GM12874 (cell line): ENCODE measurements around the gene OVCA2.

Experiments
- TF ChIP-seq, protein P1 (sequence below): IDR thresholded peaks from 2 replicates; pipeline ENCODE4 v1.5.1; 2011; ENCODE audit warnings: low read depth, mild to moderate bottlenecking, control low read depth, low read length, moderate library complexity; ENCODE audit not compliant: insufficient read depth

OVCA2 gene

DNA sequence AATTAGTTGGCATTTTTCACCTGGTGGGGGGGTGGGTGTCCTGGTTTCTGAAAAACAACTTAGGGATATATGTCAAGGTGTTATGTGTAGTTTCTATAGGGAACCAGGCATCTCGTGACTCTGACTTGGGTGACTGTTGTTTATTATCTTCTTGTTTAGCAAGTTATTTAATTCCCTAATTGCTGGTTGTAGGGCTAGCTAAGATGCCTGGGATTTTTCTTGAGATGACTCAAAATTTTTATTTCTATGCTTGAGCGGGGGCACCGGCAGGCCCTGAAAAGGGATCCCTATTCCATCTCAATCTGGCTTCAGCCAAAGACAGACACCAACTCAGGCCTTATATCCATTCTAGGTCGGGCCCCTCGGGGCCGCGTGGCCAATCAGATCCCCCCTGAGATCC lies 8.7 kb upstream of the OVCA2 start:
- TF ChIP-seq, protein P1, sequence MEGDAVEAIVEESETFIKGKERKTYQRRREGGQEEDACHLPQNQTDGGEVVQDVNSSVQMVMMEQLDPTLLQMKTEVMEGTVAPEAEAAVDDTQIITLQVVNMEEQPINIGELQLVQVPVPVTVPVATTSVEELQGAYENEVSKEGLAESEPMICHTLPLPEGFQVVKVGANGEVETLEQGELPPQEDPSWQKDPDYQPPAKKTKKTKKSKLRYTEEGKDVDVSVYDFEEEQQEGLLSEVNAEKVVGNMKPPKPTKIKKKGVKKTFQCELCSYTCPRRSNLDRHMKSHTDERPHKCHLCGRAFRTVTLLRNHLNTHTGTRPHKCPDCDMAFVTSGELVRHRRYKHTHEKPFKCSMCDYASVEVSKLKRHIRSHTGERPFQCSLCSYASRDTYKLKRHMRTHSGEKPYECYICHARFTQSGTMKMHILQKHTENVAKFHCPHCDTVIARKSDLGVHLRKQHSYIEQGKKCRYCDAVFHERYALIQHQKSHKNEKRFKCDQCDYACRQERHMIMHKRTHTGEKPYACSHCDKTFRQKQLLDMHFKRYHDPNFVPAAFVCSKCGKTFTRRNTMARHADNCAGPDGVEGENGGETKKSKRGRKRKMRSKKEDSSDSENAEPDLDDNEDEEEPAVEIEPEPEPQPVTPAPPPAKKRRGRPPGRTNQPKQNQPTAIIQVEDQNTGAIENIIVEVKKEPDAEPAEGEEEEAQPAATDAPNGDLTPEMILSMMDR, result no peak

DNA sequence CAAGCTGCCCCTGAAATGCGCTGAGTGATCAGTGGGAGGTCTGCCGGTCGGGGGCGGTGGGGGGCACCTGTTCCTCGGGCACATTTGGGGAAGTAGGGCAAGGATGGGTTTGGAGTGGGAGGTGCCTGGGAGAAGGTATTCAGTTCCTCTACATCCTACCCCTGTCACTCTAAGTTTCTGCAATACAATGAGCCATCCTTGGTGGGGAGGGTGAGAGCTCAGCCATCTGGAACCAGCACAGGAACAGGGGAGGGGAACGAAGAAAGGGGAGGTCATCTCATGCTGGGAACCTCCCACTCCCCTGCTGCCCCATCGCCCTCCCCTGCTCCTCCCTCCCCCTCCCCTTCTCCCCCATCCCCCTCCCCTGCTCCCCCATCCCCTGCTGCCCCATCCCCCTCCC lies 7.7 kb upstream of the OVCA2 start:
- TF ChIP-seq, protein P1, result no peak

DNA sequence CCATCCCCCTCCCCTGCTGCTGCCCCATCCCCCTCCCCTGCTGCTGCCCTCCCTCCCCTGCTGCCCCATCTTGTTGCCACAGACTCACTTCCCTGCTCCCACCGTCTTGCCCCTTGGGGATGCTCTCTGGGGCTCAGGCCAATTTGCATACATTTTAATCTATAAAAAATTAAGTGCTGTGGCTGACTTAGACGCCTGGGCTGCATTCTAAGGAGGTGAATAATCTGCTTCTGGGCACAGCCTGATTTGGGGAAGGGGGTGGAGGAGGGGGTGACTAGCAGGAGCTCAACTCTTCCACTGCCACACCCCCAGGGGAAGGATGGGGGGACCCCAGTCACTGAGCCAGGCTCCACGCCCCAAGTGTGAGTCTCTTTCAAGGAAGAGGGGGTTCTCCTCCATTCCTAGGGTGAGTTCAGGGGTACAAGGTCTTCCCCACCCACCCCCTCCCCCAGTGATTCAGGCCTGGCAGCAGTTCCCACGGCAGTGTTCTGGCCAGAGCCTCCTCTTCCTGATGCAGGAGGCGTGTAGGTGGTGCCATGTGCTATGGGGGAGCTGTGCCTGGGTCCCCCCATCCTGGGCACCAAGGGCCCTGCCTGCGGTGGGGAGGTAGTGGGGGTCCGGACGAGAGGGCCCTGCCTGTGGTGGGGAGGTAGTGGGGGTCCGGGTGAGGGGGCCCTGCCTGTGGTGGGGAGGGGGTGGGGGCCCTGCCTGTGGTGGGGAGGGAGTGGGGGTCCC lies 6.8 kb upstream of the OVCA2 start:
- TF ChIP-seq, protein P1, result no peak

DNA sequence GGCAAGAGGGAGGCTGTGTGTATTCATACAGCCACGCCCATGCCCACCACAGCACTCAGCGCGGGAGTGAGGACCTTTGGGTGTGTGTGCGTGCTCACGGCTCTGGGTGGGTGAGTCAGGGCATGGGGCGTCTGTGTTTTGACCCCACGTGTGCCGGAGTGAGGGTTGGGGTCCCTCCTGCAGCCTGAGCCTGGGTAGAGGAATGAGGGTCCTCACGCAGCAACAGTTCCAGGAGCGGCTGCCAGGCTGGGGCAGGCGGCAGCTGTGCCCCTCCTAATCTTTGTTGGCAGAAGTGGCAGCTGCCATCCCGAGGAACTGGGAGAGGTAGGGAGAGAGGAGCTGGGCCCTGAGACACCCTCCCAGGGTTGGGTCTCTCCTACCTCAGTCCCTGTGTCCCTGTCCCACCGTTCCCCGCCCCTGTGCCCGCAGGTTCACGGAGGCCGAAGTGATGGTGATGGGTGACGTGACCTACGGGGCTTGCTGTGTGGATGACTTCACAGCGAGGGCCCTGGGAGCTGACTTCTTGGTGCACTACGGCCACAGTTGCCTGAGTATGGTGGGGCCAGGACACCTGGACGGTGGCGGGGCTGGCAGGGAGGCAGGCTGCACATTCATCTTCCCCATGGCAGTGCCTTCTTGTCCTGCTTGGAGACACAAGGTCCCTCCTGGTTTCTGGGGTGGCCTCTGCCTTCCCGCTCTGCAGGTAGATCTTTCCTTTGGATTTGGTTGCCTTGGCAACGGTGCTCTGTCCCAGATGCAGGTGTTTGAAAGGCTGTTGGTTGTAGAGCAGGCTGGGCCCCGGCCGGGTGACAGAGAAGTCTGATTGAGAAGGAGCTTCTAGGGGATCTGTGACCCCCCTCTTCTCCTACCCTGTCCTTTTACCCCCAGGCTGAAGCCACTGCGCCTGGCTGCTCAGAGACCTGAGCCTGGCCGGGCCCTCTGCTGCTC lies 6.0 kb upstream of the OVCA2 start:
- TF ChIP-seq, protein P1, result no peak

DNA sequence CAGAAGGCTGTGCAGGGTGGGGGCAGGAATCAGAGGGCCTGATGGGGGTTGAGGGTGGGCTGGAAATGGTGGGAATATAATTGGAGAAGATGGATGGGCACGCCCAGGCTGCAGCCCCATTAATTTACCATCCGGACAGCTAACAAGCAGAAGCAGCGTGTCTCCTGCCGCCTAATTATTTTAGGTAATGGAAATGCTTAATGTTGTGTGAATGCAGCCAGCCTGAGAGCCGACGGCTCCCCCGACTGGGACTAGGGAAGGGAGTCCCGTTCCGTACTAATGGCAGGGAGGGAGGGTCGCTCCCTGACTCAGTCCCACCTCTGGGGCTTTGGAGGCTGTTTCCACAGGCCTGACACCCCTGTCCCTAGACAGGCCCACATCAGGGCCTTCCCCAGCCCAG lies 4.7 kb upstream of the OVCA2 start:
- TF ChIP-seq, protein P1, result no peak

DNA sequence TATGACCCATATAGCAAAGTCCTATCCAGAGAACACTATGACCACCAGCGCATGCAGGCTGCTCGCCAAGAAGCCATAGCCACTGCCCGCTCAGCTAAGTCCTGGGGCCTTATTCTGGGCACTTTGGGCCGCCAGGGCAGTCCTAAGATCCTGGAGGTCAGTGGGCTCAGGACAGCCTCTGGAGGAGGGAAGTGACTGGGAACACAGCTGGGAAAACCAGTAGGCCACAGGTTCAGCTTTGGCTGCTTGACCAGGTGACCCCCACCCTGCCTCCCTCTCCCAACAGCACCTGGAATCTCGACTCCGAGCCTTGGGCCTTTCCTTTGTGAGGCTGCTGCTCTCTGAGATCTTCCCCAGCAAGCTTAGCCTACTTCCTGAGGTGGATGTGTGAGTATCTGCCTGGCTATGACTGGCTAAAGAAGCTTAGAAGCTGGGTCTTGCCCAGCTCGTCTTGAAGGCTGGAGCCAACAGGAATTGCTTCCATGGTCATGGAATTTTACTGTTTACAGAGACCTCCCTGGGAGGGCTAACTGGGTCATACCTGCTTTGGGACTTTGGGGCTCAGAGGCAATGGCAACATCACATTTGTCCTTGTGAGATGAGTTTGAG lies 1.5 kb upstream of the OVCA2 start:
- TF ChIP-seq, protein P1, result no peak

DNA sequence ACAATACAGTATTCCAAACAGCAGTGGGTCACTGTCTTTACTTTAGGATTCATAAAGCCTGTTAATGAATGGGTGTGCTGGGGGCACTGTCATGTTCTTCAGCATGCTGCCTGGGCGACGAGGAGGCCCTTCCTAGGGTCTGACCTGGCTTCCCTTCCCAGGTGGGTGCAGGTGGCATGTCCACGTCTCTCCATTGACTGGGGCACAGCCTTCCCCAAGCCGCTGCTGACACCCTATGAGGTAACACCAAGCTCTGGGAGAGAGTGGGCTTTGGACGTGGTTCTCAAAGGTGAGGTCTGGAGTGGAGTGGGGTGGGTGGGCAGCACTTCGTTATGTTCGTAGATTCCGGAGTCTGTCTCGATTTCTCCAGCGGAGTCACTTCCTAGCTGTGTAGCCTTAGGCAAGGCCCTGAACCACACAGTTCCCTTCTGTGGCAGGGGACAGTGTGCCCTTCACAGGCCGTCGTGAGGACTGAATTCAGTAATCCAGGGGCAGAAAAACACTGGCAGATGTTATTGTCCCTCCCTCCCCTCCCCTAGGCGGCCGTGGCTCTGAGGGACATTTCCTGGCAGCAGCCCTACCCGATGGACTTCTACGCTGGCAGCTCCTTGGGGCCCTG lies 771 bp upstream of the OVCA2 start:
- TF ChIP-seq, protein P1, result no peak
